ACC112 (cell line): Measurements from ENCODE around the gene GTPBP1.

ENCODE experiments used
- H2AFZ ChIP-seq: fragments of 200-600 bp; sonication (generic); one replicate; pipeline ENCODE4 v1.6.0; 2017; ENCODE audit warnings: antibody characterized with exemption, low read length; ENCODE audit not compliant: unreplicated experiment
- H3K27ac ChIP-seq: fragments of 200-600 bp; sonication (generic); 2 replicates; pipeline ENCODE4 v1.5.1; 2014; ENCODE audit warnings: low read depth, mild to moderate bottlenecking, antibody characterized with exemption, low read length, moderate library complexity
- H3K27me3 ChIP-seq: fragments of 200-600 bp; sonication (generic); 2 replicates; pipeline ENCODE4 v1.6.1; 2014; ENCODE audit warnings: mild to moderate bottlenecking, antibody characterized with exemption, low read length, moderate library complexity, mixed read lengths; ENCODE audit not compliant: insufficient read depth
- H3K36me3 ChIP-seq: fragments of 200-600 bp; sonication (generic); 2 replicates; pipeline ENCODE4 v1.6.1; 2016; ENCODE audit warnings: mild to moderate bottlenecking, antibody characterized with exemption, low read length, moderate library complexity, mixed read lengths; ENCODE audit not compliant: insufficient read depth
- H3K4me1 ChIP-seq: fragments of 200-600 bp; sonication (generic); one replicate; pipeline ENCODE4 v1.6.1; 2016; ENCODE audit warnings: low read length, mixed read lengths; ENCODE audit not compliant: insufficient read depth, unreplicated experiment, control insufficient read depth
- H3K4me3 ChIP-seq: fragments of 200-600 bp; sonication (generic); 2 replicates; pipeline ENCODE4 v1.5.1; 2014; ENCODE audit warnings: mild to moderate bottlenecking, low read depth, low read length
- H3K79me2 ChIP-seq: fragments of 200-600 bp; sonication (generic); one replicate; pipeline ENCODE4 v1.6.0; 2016; ENCODE audit warnings: low read length; ENCODE audit not compliant: control insufficient read depth, unreplicated experiment, insufficient read depth

GTPBP1 gene

DNA sequence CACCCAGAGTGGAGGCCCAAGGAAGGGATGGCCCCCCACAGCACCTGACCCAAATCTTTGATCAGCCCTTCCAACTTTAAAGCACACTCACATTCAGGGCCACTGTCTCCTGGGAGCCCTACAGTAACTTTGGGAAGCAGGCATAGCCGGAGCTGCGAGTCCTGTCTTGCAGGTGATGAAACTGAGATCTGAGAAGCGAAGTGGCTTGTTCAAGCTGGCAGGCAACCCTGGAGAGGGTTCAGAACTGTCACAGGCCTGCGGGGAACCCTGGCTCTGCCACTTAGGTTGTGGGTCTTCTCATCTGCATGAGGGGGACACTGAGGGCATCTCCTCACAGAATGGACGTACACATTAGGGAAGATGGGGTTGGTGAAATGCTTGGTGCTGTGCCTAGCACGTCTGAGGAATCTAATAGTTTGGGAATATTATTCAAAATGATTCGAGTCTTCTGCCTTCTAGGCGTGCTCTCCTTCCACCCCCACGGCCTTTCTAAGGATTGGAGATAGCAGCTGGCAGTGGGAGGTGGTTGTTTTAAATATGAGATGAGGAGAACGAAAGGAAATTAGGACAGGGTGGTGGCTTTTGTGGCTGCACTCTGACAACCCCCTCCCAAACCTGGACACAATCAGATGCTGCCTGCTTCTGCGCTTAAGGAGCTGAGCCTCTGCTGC is 68.9 kb downstream of the GTPBP1 start:
- Histone ChIP-seq H3K4me3 (no peak overlapping the region), H2AFZ (no peak overlapping the region), H3K27ac (no peak overlapping the region), H3K79me2 (no peaks in the 10 kb centered on the region), H3K27me3 (no peaks in the 10 kb centered on the region), H3K4me1 (no peaks in the 10 kb centered on the region), H3K36me3 (no peaks in the 10 kb centered on the region)

- no peaks in the 10 kb centered on the region for H3K79me2 ChIP-seq
- H3K27me3 ChIP-seq: no peaks in the 10 kb centered on the region
- H3K36me3 ChIP-seq: no peaks in the 10 kb centered on the region
- no peak overlapping the region for H2AFZ ChIP-seq
- H3K4me3 ChIP-seq: no peak overlapping the region
- no peak overlapping the region for H3K27ac ChIP-seq
- no peaks in the 10 kb centered on the region for H3K4me1 ChIP-seq
Observed at GRCh38 chr22:38775656-38776055, 69.9 kb downstream of the GTPBP1 start.

DNA sequence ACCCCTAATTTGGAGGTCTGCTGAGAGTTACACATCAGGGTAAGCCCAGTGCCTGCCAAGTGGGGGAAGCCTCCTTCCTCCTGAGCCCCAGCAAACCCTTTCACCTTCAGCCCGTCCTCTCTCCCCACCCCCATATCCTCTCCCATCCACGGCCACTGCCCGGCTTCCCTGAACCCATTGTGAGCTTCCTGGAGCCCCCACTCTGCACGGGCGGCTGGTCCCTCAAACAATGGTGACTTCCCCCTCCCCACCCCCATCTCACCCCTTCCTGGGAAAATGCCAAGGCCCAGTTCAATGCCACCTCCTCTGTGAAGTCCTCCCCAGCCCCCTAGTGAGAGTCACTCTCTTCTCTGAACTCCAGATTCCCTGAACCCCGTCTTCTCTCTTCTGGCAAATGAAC is 70.3 kb downstream of the GTPBP1 start:
- no peaks in the 10 kb centered on the region for H3K4me1 ChIP-seq
- no peak overlapping the region for H3K4me3 ChIP-seq
- no peak overlapping the region for H3K27ac ChIP-seq
- no peak overlapping the region for H2AFZ ChIP-seq
- H3K27me3 ChIP-seq: no peaks in the 10 kb centered on the region
- H3K36me3 ChIP-seq: no peaks in the 10 kb centered on the region
- H3K79me2 ChIP-seq: no peaks in the 10 kb centered on the region

- Histone ChIP-seq H3K79me2 (no peaks in the 10 kb centered on the region), H3K27me3 (no peaks in the 10 kb centered on the region), H3K4me3 (no peak overlapping the region), H2AFZ (no peak overlapping the region), H3K36me3 (no peaks in the 10 kb centered on the region), H3K27ac (no peak overlapping the region), H3K4me1 (no peaks in the 10 kb centered on the region)
Observed at GRCh38 chr22:38777087-38777671, 71.4 kb downstream of the GTPBP1 start.

GRCh38 chr22:38781033-38781432 is 75.3 kb downstream of the GTPBP1 start:
- no peak overlapping the region for H2AFZ ChIP-seq
- H3K4me3 ChIP-seq: no peak overlapping the region
- H3K27me3 ChIP-seq: no peaks in the 10 kb centered on the region
- peaks cover 3% of the 10 kb centered on the region for H3K4me1 ChIP-seq
- H3K79me2 ChIP-seq: no peaks in the 10 kb centered on the region
- H3K36me3 ChIP-seq: no peaks in the 10 kb centered on the region
- no peak overlapping the region for H3K27ac ChIP-seq

GRCh38 chr22:38782402-38783094 is 76.8 kb downstream of the GTPBP1 start:
- Histone ChIP-seq H3K79me2 (no peaks in the 10 kb centered on the region), H3K27me3 (no peaks in the 10 kb centered on the region), H3K4me1 (peaks cover 3% of the 10 kb centered on the region), H2AFZ (no peak overlapping the region), H3K4me3 (no peak overlapping the region), H3K27ac (no peak overlapping the region), H3K36me3 (no peaks in the 10 kb centered on the region)
